Neural crest cell (in vitro differentiated cells): ENCODE data around the gene ZNF133. TPM values are rescaled to one million over a fixed set of nuclear protein-coding genes. Genes with fewer than 3 reads are reported as not detected.
A peak's percentile ranks its signal among the peaks of the same experiment; 100 is the strongest.

Experiments
- DNase-seq: peaks from one replicate; pipeline ENCODE4 v3.0.0; 2021; ENCODE audit warnings: low read depth, mixed read lengths, low spot score
- H3K27ac Mint-ChIP-seq: one replicate; pipeline ENCODE4 v1.8.0; 2021; ENCODE audit warnings: mild to moderate bottlenecking, mixed read lengths; ENCODE audit not compliant: unreplicated experiment
- H3K27me3 Mint-ChIP-seq: 2 replicates; pipeline ENCODE4 v1.8.0; 2021; ENCODE audit warnings: low read depth, mild to moderate bottlenecking, mixed read lengths
- H3K36me3 Mint-ChIP-seq: 2 replicates; pipeline ENCODE4 v1.8.0; 2021; ENCODE audit warnings: low read depth, mild to moderate bottlenecking, mixed read lengths
- H3K4me1 Mint-ChIP-seq: 2 replicates; pipeline ENCODE4 v1.8.0; 2021; ENCODE audit warnings: mixed read lengths
- H3K4me3 Mint-ChIP-seq: one replicate; pipeline ENCODE4 v1.8.0; 2021; ENCODE audit warnings: mild to moderate bottlenecking, mixed read lengths
- H3K9me3 Mint-ChIP-seq: 2 replicates; pipeline ENCODE4 v1.8.0; 2021; ENCODE audit warnings: mixed read lengths
- total RNA-seq: library from RNA; stranded (reverse); gene quantifications from 2 replicates; pipeline ENCODE4 v1.2.1, GENCODE V29; 2021
- TF ChIP-seq, protein P1 (sequence below): fragments of 200-600 bp; sonication (generic); conservative IDR thresholded peaks from 2 replicates; pipeline ENCODE4 v1.5.0; 2021; ENCODE audit warnings: antibody characterized with exemption, mild to moderate bottlenecking

Gene ZNF133
- total RNA-seq, 1 donor from 2014 or later = 12.6 TPM

GRCh38 chr20:18287546-18287914 is 797 bp upstream of the ZNF133 start:
- DNase-seq = no peak
- H3K9me3 Mint-ChIP-seq = peaks cover 19% of the 10 kb centered on the region
- H3K4me1 Mint-ChIP-seq = peaks cover 34% of the 10 kb centered on the region
- peaks cover 14% of the 10 kb centered on the region for H3K36me3 Mint-ChIP-seq
- H3K4me3 Mint-ChIP-seq = peak overlapping the region; percentile 99
- H3K27me3 Mint-ChIP-seq = peaks cover 41% of the 10 kb centered on the region
- H3K27ac Mint-ChIP-seq = peak overlapping the region; percentile 100
- TF ChIP-seq, protein P1, sequence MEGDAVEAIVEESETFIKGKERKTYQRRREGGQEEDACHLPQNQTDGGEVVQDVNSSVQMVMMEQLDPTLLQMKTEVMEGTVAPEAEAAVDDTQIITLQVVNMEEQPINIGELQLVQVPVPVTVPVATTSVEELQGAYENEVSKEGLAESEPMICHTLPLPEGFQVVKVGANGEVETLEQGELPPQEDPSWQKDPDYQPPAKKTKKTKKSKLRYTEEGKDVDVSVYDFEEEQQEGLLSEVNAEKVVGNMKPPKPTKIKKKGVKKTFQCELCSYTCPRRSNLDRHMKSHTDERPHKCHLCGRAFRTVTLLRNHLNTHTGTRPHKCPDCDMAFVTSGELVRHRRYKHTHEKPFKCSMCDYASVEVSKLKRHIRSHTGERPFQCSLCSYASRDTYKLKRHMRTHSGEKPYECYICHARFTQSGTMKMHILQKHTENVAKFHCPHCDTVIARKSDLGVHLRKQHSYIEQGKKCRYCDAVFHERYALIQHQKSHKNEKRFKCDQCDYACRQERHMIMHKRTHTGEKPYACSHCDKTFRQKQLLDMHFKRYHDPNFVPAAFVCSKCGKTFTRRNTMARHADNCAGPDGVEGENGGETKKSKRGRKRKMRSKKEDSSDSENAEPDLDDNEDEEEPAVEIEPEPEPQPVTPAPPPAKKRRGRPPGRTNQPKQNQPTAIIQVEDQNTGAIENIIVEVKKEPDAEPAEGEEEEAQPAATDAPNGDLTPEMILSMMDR = no peak

- Mint-ChIP-seq H3K4me1 (peaks cover 34% of the 10 kb centered on the region), H3K4me3 (peak overlapping the region; percentile 99), H3K27me3 (peaks cover 30% of the 10 kb centered on the region), H3K9me3 (peaks cover 23% of the 10 kb centered on the region), H3K27ac (peak overlapping the region; percentile 100), H3K36me3 (peaks cover 24% of the 10 kb centered on the region)
- DNase-seq = no peak
- TF ChIP-seq, protein P1 = no peak
These were observed 481 bp downstream of the ZNF133 start for GRCh38 chr20:18288749-18289267.

- H3K27ac Mint-ChIP-seq = peak overlapping the region; percentile 32
- H3K4me3 Mint-ChIP-seq = peak overlapping the region; percentile 99
- peaks cover 34% of the 10 kb centered on the region for H3K4me1 Mint-ChIP-seq
- no peak for DNase-seq
- H3K36me3 Mint-ChIP-seq = peaks cover 29% of the 10 kb centered on the region
- TF ChIP-seq, protein P1 = no peak
- H3K27me3 Mint-ChIP-seq = peaks cover 25% of the 10 kb centered on the region
- H3K9me3 Mint-ChIP-seq = peaks cover 22% of the 10 kb centered on the region
These were observed 979 bp downstream of the ZNF133 start for GRCh38 chr20:18289306-18289705.

GRCh38 chr20:18299364-18299763 is 11.0 kb downstream of the ZNF133 start:
- Mint-ChIP-seq H3K27me3 (no peaks in the 10 kb centered on the region), H3K4me1 (no peaks in the 10 kb centered on the region), H3K9me3 (peaks cover 26% of the 10 kb centered on the region), H3K27ac (no peak overlapping the region), H3K36me3 (peaks cover 54% of the 10 kb centered on the region), H3K4me3 (no peak overlapping the region)
- TF ChIP-seq, protein P1 = no peak
- DNase-seq = no peak

GRCh38 chr20:18304618-18305017 is 16.3 kb downstream of the ZNF133 start:
- Mint-ChIP-seq H3K36me3 (peaks cover 23% of the 10 kb centered on the region), H3K4me3 (no peak overlapping the region), H3K27me3 (no peaks in the 10 kb centered on the region), H3K27ac (no peak overlapping the region), H3K4me1 (no peaks in the 10 kb centered on the region), H3K9me3 (peaks cover 3% of the 10 kb centered on the region)
- TF ChIP-seq, protein P1 = peak; percentile 54
- DNase-seq = no peak
